GM10847 (cell line): ENCODE measurements around the gene SFT2D2.
A peak's percentile ranks its signal among the peaks of the same experiment; 100 is the strongest.

ENCODE experiments used
- POLR2A ChIP-seq: IDR thresholded peaks from 2 replicates; pipeline ENCODE4 v1.6.1; 2011; ENCODE audit not compliant: insufficient read length; ENCODE audit errors: extremely low read depth

SFT2D2 gene

DNA sequence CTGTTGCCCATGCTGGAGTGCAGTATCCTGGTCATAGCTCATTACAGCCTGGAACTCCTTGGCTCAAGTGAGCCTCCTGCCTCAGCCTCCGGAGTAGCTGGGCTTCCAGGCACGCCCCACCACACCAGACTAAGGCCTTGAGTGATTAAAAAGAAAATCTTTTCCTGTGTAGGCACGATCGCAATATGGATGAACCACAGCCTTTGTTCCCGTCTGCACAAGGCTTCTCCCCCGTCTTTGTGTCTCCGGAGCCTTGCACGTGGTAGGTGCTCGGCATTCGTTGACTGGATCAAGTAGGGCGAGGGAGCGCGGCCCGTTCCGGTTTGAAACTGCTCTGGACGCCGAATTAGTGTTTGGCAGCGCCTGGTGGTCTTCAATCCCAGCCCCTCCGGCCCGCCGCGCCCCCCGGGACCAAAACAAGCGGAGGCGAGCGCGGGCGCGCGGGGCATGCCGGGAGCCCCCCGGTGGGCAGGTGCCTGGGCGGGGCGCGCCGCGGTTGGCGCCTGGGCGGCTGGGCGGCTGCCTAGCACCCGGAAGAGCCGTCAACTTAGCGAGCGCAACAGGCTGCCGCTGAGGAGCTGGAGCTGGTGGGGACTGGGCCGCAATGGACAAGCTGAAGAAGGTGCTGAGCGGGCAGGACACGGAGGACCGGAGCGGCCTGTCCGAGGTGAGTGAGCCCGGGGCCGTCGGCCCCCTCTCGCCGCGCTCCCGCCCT, at the start of gene SFT2D2:
SFT2D2 (plus strand) TSS at position 529 of the 715 bp plus-strand sequence; CDS start at position 605, 76 bp downstream.
- TF ChIP-seq POLR2A, result peak; percentile 89

DNA sequence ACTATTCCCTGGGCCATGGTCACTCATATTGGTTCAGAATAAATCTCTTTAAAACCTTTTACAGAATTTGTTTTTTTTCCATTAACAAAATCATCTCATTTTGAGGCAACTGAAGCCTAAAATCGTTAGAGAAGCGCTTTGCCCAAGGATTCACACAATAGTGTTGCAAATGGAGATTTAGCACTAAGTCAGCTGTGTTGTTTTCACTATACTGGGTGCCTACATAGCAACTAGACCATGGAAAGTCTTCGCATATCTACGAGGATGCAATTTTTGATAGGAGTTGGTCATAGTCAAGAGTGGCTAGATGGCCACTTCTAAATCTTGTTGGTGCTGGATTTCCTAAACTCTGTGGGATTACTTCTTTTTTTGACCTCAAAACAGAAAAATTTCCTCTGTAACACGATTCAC, 47.6 kb upstream of the SFT2D2 start:
- TF ChIP-seq POLR2A, result no peak

DNA sequence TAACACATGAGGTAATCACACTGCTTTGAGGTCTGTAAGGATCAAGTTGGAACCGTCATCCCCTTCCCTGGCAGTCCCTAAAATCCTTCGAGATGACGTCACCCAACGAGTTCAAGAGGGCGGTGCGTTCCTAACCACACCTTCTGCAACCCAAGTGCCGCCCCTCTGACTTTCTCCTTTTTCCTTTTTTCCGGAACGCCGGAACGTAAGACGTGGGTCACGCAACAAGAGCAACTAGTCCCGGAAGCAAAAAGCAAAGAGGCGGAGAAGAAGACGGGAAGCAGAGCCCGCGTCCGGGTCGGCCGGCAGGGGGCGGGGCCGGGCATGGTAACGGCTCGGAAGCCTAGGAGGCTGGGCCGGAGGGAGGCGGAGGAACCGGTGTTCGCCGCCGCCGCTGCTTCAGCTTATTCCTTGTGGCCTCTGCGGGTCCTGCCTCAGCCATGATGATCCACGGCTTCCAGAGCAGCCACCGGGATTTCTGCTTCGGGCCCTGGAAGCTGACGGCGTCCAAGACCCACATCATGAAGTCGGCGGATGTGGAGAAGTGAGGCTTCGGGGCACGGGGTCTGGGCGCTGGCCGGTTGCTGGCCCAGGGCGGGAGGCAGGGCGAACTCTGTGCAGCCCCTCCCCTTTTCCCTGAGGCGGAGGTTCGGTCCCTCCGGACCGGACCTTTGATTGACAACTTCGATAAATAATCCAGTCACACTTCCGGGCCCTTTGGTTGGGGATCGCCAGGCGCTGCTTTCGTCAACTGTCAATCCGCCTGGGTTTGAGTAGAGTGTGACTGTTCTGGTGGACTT, 47.0 kb upstream of the SFT2D2 start, which contains the start of gene TIPRL:
TIPRL (plus strand) TSS at position 325 of the 800 bp plus-strand sequence; CDS start at position 441, 116 bp downstream.
- peak; percentile 59 for TF ChIP-seq POLR2A

DNA sequence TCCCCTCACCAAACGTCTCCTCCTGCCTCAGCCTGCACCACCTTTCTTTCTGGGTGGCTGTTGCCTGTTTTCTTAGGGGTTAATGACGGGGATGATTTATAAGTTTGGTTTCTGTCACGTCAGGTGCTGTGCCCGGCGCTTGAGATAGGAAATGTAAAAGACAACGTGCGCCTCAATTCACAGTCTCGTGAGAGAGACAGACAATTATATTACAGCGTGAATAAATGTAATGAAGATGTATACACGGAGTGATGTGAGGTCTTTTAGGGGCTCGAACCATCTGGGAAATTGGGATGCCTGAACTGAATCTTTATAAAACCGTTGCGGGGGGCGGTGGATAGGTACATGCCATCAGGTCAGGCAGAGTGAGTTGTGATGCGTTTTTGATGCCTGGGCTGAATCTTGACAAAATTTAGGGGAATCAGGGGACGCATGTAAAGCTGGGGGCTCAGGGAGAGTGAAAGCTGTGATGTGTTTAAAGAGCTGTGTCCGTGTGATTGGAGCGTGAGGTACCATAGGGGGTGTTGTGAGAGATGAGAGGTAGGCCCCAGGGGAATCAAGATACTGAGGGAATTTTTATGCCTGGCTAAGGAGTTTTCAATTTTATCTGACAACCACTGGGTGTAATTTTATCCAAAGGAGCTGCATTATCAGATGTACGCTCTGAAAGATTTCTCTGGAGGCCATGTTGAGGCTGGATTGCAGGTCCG, 46.2 kb upstream of the SFT2D2 start:
- TF ChIP-seq POLR2A, result no peak

DNA sequence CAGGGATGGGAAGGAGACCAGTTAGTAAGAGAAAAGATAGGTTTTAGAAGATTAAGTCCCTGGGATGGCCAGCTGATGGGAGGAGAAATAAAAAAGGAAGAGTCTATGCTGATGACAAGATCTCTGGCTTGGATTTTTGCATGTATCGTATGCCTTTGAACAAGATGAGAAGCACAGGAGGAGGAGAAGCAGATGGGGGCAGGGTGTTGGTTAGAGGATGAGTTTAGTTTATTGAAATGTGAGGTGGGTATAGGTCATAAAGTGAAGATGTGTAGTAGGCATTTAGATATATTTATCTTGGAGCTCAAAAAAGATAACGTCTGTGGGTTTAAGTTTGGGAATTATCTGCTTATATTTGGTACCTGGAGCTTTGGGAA, 45.7 kb upstream of the SFT2D2 start:
- TF ChIP-seq POLR2A, result no peak

DNA sequence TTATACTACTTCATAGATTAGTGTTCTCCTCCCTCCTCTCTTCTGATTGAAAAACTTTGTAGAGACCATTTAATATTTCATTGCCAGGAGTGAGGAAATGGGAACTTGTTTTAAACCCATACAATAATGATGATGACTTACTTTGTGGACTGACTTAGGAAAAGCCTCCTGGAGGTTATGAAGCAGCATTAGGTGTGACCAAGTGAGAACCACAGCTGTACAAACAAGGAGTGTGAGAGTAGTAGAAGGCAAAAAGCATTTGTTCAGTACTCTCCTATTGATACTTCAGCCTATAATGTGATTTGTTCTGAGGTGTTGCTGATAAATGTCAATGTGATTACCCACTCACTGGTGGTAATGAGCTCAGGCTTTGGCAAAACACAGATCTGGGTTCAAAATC, 38.6 kb upstream of the SFT2D2 start:
- TF ChIP-seq POLR2A, result no peak

DNA sequence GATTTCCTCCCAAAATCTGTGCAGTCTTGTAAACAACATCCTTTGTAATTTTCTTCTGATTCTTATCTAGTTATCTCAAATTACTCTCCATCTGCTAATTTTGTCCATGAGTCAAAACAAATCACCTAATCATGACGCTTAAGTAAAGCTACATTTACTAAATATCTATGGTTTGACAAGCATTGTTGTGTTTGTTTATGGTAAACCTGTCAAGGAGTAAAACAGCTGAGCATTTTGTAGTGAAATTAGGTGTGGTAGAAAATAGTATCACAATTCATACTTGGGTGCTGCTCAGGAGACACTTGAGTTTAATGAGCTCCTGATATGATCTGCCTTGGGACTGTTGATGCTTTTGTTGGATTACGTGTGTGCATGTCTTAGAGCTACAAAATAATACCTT, 35.4 kb upstream of the SFT2D2 start:
- TF ChIP-seq POLR2A, result no peak

DNA sequence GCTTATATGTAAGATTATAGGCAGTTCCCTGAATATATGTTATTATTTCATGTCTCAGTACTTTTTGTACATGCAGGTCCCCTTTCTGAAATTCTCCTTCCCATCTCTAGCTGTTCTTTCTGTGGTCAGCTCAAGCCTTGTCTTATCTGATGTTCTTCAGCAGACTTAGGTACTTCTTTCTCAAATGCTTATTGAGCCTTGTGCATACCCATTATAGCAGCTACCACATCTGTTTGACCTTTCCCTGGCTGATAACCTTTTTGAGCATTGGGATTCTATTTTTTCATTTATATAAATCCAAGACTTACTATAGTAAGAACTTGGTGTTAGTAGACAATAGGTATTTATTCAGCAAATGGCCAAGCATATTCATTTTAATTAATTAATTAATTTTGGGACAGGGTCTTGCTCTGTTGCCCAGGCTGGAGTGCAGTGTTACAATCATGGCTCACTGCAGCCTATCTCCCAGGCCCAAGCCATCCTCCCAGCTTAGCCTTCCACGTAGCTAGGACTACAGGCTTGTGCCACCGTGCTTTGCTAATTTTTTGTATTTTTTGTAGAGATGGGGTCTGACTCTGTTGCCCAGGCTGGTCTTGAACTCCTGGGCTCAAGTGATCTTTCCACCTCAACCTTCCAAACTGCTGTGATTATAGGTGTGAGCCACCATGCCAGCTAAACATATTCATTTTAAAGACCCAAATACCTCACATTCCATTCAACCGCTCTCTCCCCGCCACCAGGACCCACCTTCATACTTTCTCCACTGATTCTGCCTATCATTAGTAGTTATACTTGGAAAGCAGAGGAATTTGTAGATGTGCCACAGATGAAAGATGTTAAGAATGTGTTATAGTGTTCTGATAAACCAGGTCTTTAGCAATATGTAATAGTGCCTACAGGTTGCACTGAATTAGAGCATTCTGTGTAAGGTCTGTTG, 30.3 kb upstream of the SFT2D2 start:
- no peak for TF ChIP-seq POLR2A

DNA sequence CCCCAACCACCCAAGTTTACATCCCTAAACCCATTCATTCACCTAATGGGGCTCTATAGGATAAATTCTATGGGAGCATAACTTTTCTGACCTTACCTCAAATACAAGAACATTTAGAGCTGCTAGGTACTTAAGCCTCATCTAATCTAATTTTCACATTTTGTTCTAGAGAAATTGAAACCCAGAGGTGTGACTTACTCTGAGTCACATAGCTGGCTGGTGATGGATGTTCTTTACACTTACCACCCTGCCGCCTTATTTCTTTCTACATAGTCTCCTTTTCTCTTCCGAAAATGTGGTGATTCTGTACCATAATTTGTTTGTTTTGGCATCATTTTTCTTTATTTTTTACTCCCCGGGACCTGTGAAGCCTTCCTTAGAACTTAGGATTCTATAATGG, 26.7 kb upstream of the SFT2D2 start:
- TF ChIP-seq POLR2A, result no peak

DNA sequence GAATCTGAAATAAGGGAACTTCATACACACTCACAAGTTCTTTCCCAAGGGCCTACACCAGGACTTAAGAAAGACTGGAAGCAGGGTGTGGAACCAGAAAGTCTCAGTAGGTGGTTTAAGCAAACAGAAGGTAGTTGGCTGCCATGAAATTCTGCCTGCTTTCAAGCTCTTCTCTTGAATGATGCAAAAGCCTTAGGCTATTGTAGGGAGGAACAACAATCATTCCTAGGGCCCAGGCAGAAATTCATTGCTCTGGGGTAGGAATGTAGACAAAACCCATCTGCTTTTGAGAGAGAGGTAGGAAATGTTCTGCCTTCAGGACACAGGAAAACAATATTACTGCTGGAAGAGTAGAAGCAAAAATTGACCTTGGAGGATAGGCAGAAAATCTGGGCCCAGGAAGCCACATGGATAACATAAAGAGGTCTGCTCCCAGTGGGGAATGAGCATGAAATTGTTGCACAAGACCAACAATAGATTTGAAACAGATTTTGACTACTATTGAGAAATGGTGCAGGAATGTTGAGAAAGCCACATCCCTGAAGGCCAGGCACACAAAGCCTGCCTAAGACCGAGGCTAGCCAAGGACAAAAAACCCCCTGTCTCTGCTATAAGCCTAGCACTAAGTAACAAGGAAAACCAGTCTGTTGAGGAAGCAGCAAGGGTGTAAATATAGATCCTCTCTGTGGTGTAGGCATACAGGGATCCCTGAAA, 22.7 kb upstream of the SFT2D2 start:
- no peak for TF ChIP-seq POLR2A

DNA sequence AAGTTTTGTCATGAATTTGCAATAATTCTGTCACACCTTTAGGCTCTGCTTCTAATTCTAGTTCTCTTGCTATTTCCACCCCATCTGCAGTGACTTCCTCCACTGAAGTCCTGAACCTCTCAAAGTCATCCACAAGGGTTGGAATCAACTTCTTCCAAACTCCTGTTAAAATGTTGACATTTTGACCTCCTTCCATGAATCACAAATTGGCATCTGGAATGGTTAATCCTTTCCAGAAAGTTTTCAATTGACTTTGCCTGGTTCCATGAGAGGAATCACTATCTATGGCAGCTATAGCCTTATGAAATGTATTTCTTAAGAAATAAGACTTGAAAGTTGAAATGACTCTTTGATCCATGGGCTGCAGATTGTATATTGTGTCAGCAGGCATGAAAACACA, 19.7 kb upstream of the SFT2D2 start:
- no peak for TF ChIP-seq POLR2A

DNA sequence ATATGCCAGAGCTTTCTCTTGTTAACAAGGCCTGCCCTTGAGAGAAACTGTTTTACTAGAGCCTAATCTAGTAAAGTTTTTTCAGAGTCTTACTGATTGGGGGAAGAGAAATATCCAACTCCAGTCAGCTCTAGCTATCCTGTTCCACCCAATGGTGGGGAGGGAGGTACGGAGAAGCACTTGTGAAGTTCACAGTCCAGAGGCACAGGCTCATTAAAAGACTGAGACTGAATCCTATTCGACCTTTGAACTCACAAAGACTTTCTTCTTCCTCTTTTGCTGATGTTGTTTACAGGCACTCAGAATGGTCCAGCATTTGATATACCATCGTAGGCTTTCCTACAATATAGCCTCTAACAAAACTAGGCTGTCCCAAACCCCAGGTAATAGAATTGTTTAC, 15.5 kb upstream of the SFT2D2 start:
- TF ChIP-seq POLR2A, result no peak

DNA sequence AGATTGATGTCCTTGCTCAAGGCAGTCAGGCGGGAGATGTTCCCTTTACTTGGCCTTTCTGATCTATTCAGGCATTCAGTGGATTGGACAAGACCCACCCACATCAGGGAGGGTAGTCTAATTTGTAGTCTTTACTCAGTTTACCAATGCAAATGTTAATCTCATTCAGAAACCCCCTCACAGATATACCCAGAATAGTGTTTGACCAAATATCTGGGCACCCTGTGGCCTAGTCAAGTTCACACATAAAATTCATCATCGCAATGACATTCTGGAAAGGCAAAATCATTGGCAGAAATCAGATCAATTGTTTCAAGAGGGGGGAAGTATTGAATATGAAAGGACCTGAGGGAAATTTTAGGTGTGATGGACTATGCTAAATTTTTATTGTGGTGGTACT, 12.5 kb upstream of the SFT2D2 start:
- no peak for TF ChIP-seq POLR2A

DNA sequence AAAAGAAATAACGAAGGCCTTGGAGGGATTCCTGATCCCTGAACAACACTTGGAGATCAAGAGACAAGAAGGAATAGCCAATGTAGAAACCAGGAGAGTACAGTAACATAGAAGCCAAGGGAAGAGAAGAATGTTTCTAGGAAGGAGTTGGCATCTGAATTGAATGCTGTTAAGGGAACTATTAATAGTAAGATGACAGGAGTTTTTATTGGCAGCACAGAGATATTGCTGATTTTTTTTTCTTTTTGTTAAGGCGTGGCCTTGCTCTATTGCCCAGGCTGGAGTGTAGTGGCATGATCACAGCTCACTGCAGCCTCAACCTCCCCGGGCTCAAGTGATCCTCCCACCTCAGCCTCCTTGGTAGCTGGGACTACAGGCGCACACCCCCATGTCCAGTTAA, 9.6 kb upstream of the SFT2D2 start:
- no peak for TF ChIP-seq POLR2A
